Measurements from ENCODE around the gene CA10.

GRCh38 chr17:51721730-51722129 lies 436.8 kb downstream of the CA10 start:
- no peak for TF ChIP-seq CTCF (IDR thresholded peaks at IDR 0.05; ENCODE audit: poor library complexity)
- no peak for TF ChIP-seq EZH2phosphoT487 (IDR thresholded peaks at IDR 0.05; ENCODE audit: low read depth, severe bottlenecking, unreplicated experiment)
- no peak for TF ChIP-seq EZH2 (IDR thresholded peaks at IDR 0.05; ENCODE audit: borderline replicate concordance)
